ENCODE data around the gene CCDC88B.

Gene CCDC88B

GRCh38 chr11:64298966-64299846, 40.8 kb upstream of the CCDC88B start:
- no peak for DNase-seq
- Histone ChIP-seq H4K5ac (ENCODE audit: low read length) (no peak overlapping the region), H3K4me2 (ENCODE audit: low read length) (no peak overlapping the region), H3K79me2 (ENCODE audit: control insufficient read depth, insufficient read depth, low read length) (no peaks in the 10 kb centered on the region), H3K36me3 (ENCODE audit: control insufficient read depth, insufficient read depth, low read length) (no peaks in the 10 kb centered on the region), H3K79me1 (ENCODE audit: low read length) (no peaks in the 10 kb centered on the region), H2BK5ac (ENCODE audit: low read length) (no peak overlapping the region), H3K27ac (ENCODE audit: low read depth, low read length) (no peak overlapping the region), H3K27me3 (ENCODE audit: insufficient read depth, low read length, poor library complexity) (peaks cover 58% of the 10 kb centered on the region), H3K18ac (ENCODE audit: low read length) (no peak overlapping the region), H3K56ac (ENCODE audit: low read length) (peak overlapping the region; percentile 60), H3K4me1 (ENCODE audit: control insufficient read depth, low read depth, low read length) (no peaks in the 10 kb centered on the region), H3K4me3 (ENCODE audit: low read length) (no peak overlapping the region), H3K4ac (ENCODE audit: low read depth, low read length) (no peak overlapping the region), H2BK15ac (replicated peaks; ENCODE audit: low read depth) (no peak overlapping the region), H3K23ac (ENCODE audit: low read length) (no peak overlapping the region), H3K9ac (ENCODE audit: low read length) (peak overlapping the region; percentile 17), H2AK5ac (ENCODE audit: low read length) (no peak overlapping the region), H4K8ac (ENCODE audit: low read depth, low read length) (no peak overlapping the region), H2BK120ac (ENCODE audit: low read depth, low read length) (no peak overlapping the region)
- no CpG with 5 or more reads among the region's 60 CpGs for WGBS (ENCODE audit: extremely low coverage, insufficient coverage, low lambda C conversion rate)

- no peak within 1 kb of the TSS for H4K5ac ChIP-seq (ENCODE audit: low read length)
- H3K23ac ChIP-seq (ENCODE audit: low read length) = no peak within 1 kb of the TSS
- H2BK15ac ChIP-seq (replicated peaks; ENCODE audit: low read depth) = no peak within 1 kb of the TSS
- no peak within 1 kb of the TSS for H2BK5ac ChIP-seq (ENCODE audit: low read length)
- H3K4ac ChIP-seq (ENCODE audit: low read depth, low read length) = no peak within 1 kb of the TSS
- WGBS (ENCODE audit: extremely low coverage, insufficient coverage, low lambda C conversion rate) = no CpG with 5 or more reads among the region's 54 CpGs
- H3K79me2 ChIP-seq (ENCODE audit: control insufficient read depth, insufficient read depth, low read length) = no peaks in the 10 kb centered on the region
- H3K27me3 ChIP-seq (ENCODE audit: insufficient read depth, low read length, poor library complexity) = peaks cover 52% of the 10 kb centered on the region
- DNase-seq = no peak
- H3K56ac ChIP-seq (ENCODE audit: low read length) = peak within 1 kb of the TSS; percentile 74
- H2AK5ac ChIP-seq (ENCODE audit: low read length) = no peak within 1 kb of the TSS
- H3K79me1 ChIP-seq (ENCODE audit: low read length) = no peaks in the 10 kb centered on the region
- H3K4me2 ChIP-seq (ENCODE audit: low read length) = peak within 1 kb of the TSS; percentile 52
- no peak within 1 kb of the TSS for H3K27ac ChIP-seq (ENCODE audit: low read depth, low read length)
- no peak within 1 kb of the TSS for H2BK120ac ChIP-seq (ENCODE audit: low read depth, low read length)
- H4K8ac ChIP-seq (ENCODE audit: low read depth, low read length) = no peak within 1 kb of the TSS
- H3K9ac ChIP-seq (ENCODE audit: low read length) = peak within 1 kb of the TSS; percentile 17
- no peak within 1 kb of the TSS for H3K4me3 ChIP-seq (ENCODE audit: low read length)
- no peaks in the 10 kb centered on the region for H3K36me3 ChIP-seq (ENCODE audit: control insufficient read depth, insufficient read depth, low read length)
- H3K18ac ChIP-seq (ENCODE audit: low read length) = no peak within 1 kb of the TSS
- H3K4me1 ChIP-seq (ENCODE audit: control insufficient read depth, low read depth, low read length) = no peaks in the 10 kb centered on the region
These were observed 40.0 kb upstream of the CCDC88B start, which contains the start of gene CATSPERZ for GRCh38 chr11:64299847-64300648. TSS of gene CATSPERZ (plus strand) at chr11:64300358. CDS start at chr11:64300411, 53 bp downstream.

- WGBS (ENCODE audit: extremely low coverage, insufficient coverage, low lambda C conversion rate) = no CpG with 5 or more reads among the region's 13 CpGs
These were observed 36.6 kb upstream of the CCDC88B start for GRCh38 chr11:64303109-64304031.

GRCh38 chr11:64304032-64304315, 36.0 kb upstream of the CCDC88B start:
- no peak overlapping the region for H3K18ac ChIP-seq (ENCODE audit: low read length)
- H2BK120ac ChIP-seq (ENCODE audit: low read depth, low read length) = no peak overlapping the region
- peaks cover 9% of the 10 kb centered on the region for H3K79me1 ChIP-seq (ENCODE audit: low read length)
- H3K4me1 ChIP-seq (ENCODE audit: control insufficient read depth, low read depth, low read length) = peaks cover 4% of the 10 kb centered on the region
- no peak overlapping the region for H3K27ac ChIP-seq (ENCODE audit: low read depth, low read length)
- H2AK5ac ChIP-seq (ENCODE audit: low read length) = no peak overlapping the region
- peaks cover 7% of the 10 kb centered on the region for H3K79me2 ChIP-seq (ENCODE audit: control insufficient read depth, insufficient read depth, low read length)
- no peak overlapping the region for H2BK5ac ChIP-seq (ENCODE audit: low read length)
- WGBS (ENCODE audit: extremely low coverage, insufficient coverage, low lambda C conversion rate) = no CpG with 5 or more reads among the region's 5 CpGs
- DNase-seq = no peak
- no peak overlapping the region for H3K23ac ChIP-seq (ENCODE audit: low read length)
- no peak overlapping the region for H3K56ac ChIP-seq (ENCODE audit: low read length)
- no peak overlapping the region for H3K4me3 ChIP-seq (ENCODE audit: low read length)
- H2BK15ac ChIP-seq (replicated peaks; ENCODE audit: low read depth) = no peak overlapping the region
- H3K9ac ChIP-seq (ENCODE audit: low read length) = no peak overlapping the region
- no peaks in the 10 kb centered on the region for H3K36me3 ChIP-seq (ENCODE audit: control insufficient read depth, insufficient read depth, low read length)
- no peak overlapping the region for H4K5ac ChIP-seq (ENCODE audit: low read length)
- H3K4ac ChIP-seq (ENCODE audit: low read depth, low read length) = no peak overlapping the region
- peaks cover 16% of the 10 kb centered on the region for H3K27me3 ChIP-seq (ENCODE audit: insufficient read depth, low read length, poor library complexity)
- no peak overlapping the region for H4K8ac ChIP-seq (ENCODE audit: low read depth, low read length)
- H3K4me2 ChIP-seq (ENCODE audit: low read length) = no peak overlapping the region

More at GRCh38 chr11:64303109-64304031, 36.6 kb upstream of the CCDC88B start:
- no peak overlapping the region for H3K9ac ChIP-seq (ENCODE audit: low read length)
- H2BK15ac ChIP-seq (replicated peaks; ENCODE audit: low read depth) = no peak overlapping the region
- no peak overlapping the region for H2AK5ac ChIP-seq (ENCODE audit: low read length)
- H3K4me1 ChIP-seq (ENCODE audit: control insufficient read depth, low read depth, low read length) = peaks cover 4% of the 10 kb centered on the region
- peaks cover 9% of the 10 kb centered on the region for H3K79me1 ChIP-seq (ENCODE audit: low read length)
- H2BK120ac ChIP-seq (ENCODE audit: low read depth, low read length) = no peak overlapping the region
- H3K4me3 ChIP-seq (ENCODE audit: low read length) = no peak overlapping the region
- DNase-seq = no peak
- no peak overlapping the region for H2BK5ac ChIP-seq (ENCODE audit: low read length)
- no peak overlapping the region for H3K18ac ChIP-seq (ENCODE audit: low read length)
- no peak overlapping the region for H3K4ac ChIP-seq (ENCODE audit: low read depth, low read length)
- peaks cover 7% of the 10 kb centered on the region for H3K79me2 ChIP-seq (ENCODE audit: control insufficient read depth, insufficient read depth, low read length)
- no peak overlapping the region for H4K5ac ChIP-seq (ENCODE audit: low read length)
- no peak overlapping the region for H3K56ac ChIP-seq (ENCODE audit: low read length)
- peaks cover 18% of the 10 kb centered on the region for H3K27me3 ChIP-seq (ENCODE audit: insufficient read depth, low read length, poor library complexity)
- no peak overlapping the region for H3K4me2 ChIP-seq (ENCODE audit: low read length)
- no peak overlapping the region for H4K8ac ChIP-seq (ENCODE audit: low read depth, low read length)
- no peak overlapping the region for H3K27ac ChIP-seq (ENCODE audit: low read depth, low read length)
- no peak overlapping the region for H3K23ac ChIP-seq (ENCODE audit: low read length)
- H3K36me3 ChIP-seq (ENCODE audit: control insufficient read depth, insufficient read depth, low read length) = no peaks in the 10 kb centered on the region

GRCh38 chr11:64304316-64305072, 35.5 kb upstream of the CCDC88B start:
- H3K36me3 ChIP-seq (ENCODE audit: control insufficient read depth, insufficient read depth, low read length) = no peaks in the 10 kb centered on the region
- H3K4me1 ChIP-seq (ENCODE audit: control insufficient read depth, low read depth, low read length) = peaks cover 4% of the 10 kb centered on the region
- H2AK5ac ChIP-seq (ENCODE audit: low read length) = no peak overlapping the region
- H3K56ac ChIP-seq (ENCODE audit: low read length) = peak overlapping the region; percentile 91
- H3K27me3 ChIP-seq (ENCODE audit: insufficient read depth, low read length, poor library complexity) = peaks cover 10% of the 10 kb centered on the region
- peak; percentile 96 for DNase-seq
- H3K27ac ChIP-seq (ENCODE audit: low read depth, low read length) = peak overlapping the region; percentile 80
- H3K4me3 ChIP-seq (ENCODE audit: low read length) = peak overlapping the region; percentile 67
- H3K23ac ChIP-seq (ENCODE audit: low read length) = no peak overlapping the region
- peak overlapping the region; percentile 60 for H2BK5ac ChIP-seq (ENCODE audit: low read length)
- H3K18ac ChIP-seq (ENCODE audit: low read length) = peak overlapping the region; percentile 57
- H2BK120ac ChIP-seq (ENCODE audit: low read depth, low read length) = no peak overlapping the region
- WGBS (ENCODE audit: extremely low coverage, insufficient coverage, low lambda C conversion rate) = no CpG with 5 or more reads among the region's 46 CpGs
- peak overlapping the region; percentile 75 for H3K9ac ChIP-seq (ENCODE audit: low read length)
- peaks cover 9% of the 10 kb centered on the region for H3K79me1 ChIP-seq (ENCODE audit: low read length)
- peak overlapping the region; percentile 63 for H3K4me2 ChIP-seq (ENCODE audit: low read length)
- no peak overlapping the region for H2BK15ac ChIP-seq (replicated peaks; ENCODE audit: low read depth)
- H4K5ac ChIP-seq (ENCODE audit: low read length) = no peak overlapping the region
- H3K79me2 ChIP-seq (ENCODE audit: control insufficient read depth, insufficient read depth, low read length) = peaks cover 7% of the 10 kb centered on the region
- H3K4ac ChIP-seq (ENCODE audit: low read depth, low read length) = no peak overlapping the region
- no peak overlapping the region for H4K8ac ChIP-seq (ENCODE audit: low read depth, low read length)

Data from mesendoderm (in vitro differentiated cells).